ENCODE data around the gene KLHL29.

Gene KLHL29

GRCh38 chr2:23599006-23599405 lies 214.0 kb downstream of the KLHL29 start:
- no peak for DNase-seq

GRCh38 chr2:23599667-23600066 lies 214.7 kb downstream of the KLHL29 start:
- DNase-seq: no peak

- no peak for DNase-seq
These were observed 215.4 kb downstream of the KLHL29 start for GRCh38 chr2:23600346-23600745.

- DNase-seq: no peak
These were observed 216.5 kb downstream of the KLHL29 start for GRCh38 chr2:23601301-23601965.

GRCh38 chr2:23602116-23602515 lies 217.1 kb downstream of the KLHL29 start:
- DNase-seq: no peak

- no peak for DNase-seq
These were observed 218.2 kb downstream of the KLHL29 start for GRCh38 chr2:23603156-23603555.

- no peak for DNase-seq
These were observed 218.6 kb downstream of the KLHL29 start for GRCh38 chr2:23603581-23603980.

GRCh38 chr2:23604731-23605130 lies 219.8 kb downstream of the KLHL29 start:
- DNase-seq: no peak

- no peak for DNase-seq
These were observed 220.3 kb downstream of the KLHL29 start for GRCh38 chr2:23605236-23605635.

GRCh38 chr2:23606196-23606595 lies 221.2 kb downstream of the KLHL29 start:
- DNase-seq: no peak

- DNase-seq: no peak
These were observed 222.0 kb downstream of the KLHL29 start for GRCh38 chr2:23606968-23607367.

- DNase-seq: no peak
These were observed 222.9 kb downstream of the KLHL29 start for GRCh38 chr2:23607925-23608324.

- no peak for DNase-seq
These were observed 224.3 kb downstream of the KLHL29 start for GRCh38 chr2:23609254-23609653.

- no peak for DNase-seq
These were observed 226.9 kb downstream of the KLHL29 start for GRCh38 chr2:23611839-23612238.

GRCh38 chr2:23614701-23615100 lies 229.7 kb downstream of the KLHL29 start:
- no peak for DNase-seq

GRCh38 chr2:23615216-23616020 lies 230.4 kb downstream of the KLHL29 start:
- no peak for DNase-seq

GRCh38 chr2:23616630-23617029 lies 231.7 kb downstream of the KLHL29 start:
- no peak for DNase-seq

- DNase-seq: no peak
These were observed 232.3 kb downstream of the KLHL29 start for GRCh38 chr2:23617167-23617810.

- no peak for DNase-seq
These were observed 232.8 kb downstream of the KLHL29 start for GRCh38 chr2:23617811-23618215.

- DNase-seq: no peak
These were observed 233.3 kb downstream of the KLHL29 start for GRCh38 chr2:23618265-23618664.

GRCh38 chr2:23618794-23619530 lies 234.0 kb downstream of the KLHL29 start:
- DNase-seq: no peak

- no peak for DNase-seq
These were observed 235.0 kb downstream of the KLHL29 start for GRCh38 chr2:23619941-23620340.

- DNase-seq: no peak
These were observed 235.9 kb downstream of the KLHL29 start for GRCh38 chr2:23620841-23621341.
